Uterus (tissue), 2 donors: ENCODE results near the gene PRSS3.

Experiments used
- POLR2A ChIP-seq, 2 donors: fragments of 450-650 bp; IDR thresholded peaks; one replicate each; pipeline ENCODE4 v1.6.1; 2016; ENCODE audit warnings: antibody characterized with exemption in 2 of 2, mild to moderate bottlenecking in 1 of 2, moderate library complexity in 1 of 2
- TF ChIP-seq, protein P1 (sequence below), 4 experiments: fragments of 200-600 bp in 2 of 4; fragments of 450-650 bp in 2 of 4; sonication (generic) in 2 of 4; IDR thresholded peaks; one replicate each; pipeline ENCODE4 v1.5.1; 2016 to 2019; ENCODE audit warnings: antibody characterized with exemption in 4 of 4, mild to moderate bottlenecking in 2 of 4, moderate library complexity in 1 of 4

DNA sequence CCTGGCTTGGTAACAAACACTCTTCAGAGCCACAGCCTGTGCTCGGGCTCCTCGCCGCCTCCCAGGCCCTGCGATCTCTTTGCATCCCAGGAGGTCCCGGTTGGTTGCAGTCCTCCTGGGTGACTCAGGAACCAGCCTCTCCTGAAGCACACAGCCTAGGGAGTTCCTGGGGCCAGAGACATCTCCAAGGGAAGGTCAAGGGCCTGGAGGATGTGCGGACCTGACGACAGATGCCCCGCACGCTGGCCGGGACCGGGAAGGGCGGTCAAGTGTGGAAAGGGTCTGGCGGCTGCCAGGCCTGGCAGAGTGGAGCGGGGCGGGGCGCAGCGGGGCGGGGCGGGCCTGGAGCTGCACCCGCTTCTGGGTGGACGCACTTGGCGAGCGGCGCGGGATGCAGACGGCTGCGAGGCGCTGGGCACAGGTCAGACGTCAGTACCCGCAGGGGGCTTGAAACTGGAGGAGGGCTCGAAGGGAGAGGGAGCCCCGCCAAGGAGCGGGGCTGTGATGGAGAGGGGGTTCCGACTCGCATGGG is 45.0 kb upstream of the PRSS3 start:
- TF ChIP-seq, protein P1, sequence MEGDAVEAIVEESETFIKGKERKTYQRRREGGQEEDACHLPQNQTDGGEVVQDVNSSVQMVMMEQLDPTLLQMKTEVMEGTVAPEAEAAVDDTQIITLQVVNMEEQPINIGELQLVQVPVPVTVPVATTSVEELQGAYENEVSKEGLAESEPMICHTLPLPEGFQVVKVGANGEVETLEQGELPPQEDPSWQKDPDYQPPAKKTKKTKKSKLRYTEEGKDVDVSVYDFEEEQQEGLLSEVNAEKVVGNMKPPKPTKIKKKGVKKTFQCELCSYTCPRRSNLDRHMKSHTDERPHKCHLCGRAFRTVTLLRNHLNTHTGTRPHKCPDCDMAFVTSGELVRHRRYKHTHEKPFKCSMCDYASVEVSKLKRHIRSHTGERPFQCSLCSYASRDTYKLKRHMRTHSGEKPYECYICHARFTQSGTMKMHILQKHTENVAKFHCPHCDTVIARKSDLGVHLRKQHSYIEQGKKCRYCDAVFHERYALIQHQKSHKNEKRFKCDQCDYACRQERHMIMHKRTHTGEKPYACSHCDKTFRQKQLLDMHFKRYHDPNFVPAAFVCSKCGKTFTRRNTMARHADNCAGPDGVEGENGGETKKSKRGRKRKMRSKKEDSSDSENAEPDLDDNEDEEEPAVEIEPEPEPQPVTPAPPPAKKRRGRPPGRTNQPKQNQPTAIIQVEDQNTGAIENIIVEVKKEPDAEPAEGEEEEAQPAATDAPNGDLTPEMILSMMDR (IDR thresholded peaks at IDR 0.05): no peak
- no peak for TF ChIP-seq POLR2A (IDR thresholded peaks at IDR 0.05)
